Kidney (tissue), 14 donors: ENCODE data around the gene SURF2. TPM values are rescaled to one million over a fixed set of nuclear protein-coding genes. Genes with fewer than 3 reads are reported as not detected.

ENCODE experiments used
- DNase-seq, 5 donors: peaks; one replicate each; pipeline ENCODE4 v3.0.0-alpha.2; 2013 to 2020
- FAIRE-seq: peaks from 2 replicates; lab custom pipeline; 2012; peaks lifted over from hg19 to GRCh38; lab: Jason Lieb, UNC
- H3K27ac ChIP-seq, 2 donors: one replicate each; pipeline ENCODE4 v1.7.0; 2013; ENCODE audit warnings: low read depth in 2 of 2, low read length in 2 of 2, inconsistent platforms in 1 of 2
- H3K27me3 ChIP-seq: one replicate; pipeline ENCODE4 v1.7.1; 2013; ENCODE audit warnings: low read length, inconsistent platforms; ENCODE audit not compliant: control insufficient read depth, insufficient read depth
- H3K36me3 ChIP-seq, 3 donors: one replicate each; pipeline versions ENCODE4 v1.7.0 to v1.7.1; 2013; ENCODE audit warnings: low read length in 3 of 3, control low read depth in 1 of 3, inconsistent platforms in 1 of 3; ENCODE audit not compliant: insufficient read depth in 3 of 3, control insufficient read depth in 2 of 3
- H3K4me1 ChIP-seq, 3 donors: one replicate each; pipeline versions ENCODE4 v1.7.0 to v1.7.1; 2013; ENCODE audit warnings: low read length in 3 of 3, inconsistent platforms in 1 of 3, low read depth in 1 of 3; ENCODE audit not compliant: control insufficient read depth in 2 of 3, insufficient read depth in 2 of 3
- H3K4me3 ChIP-seq, 3 donors: one replicate each; pipeline versions ENCODE4 v1.7.0 to v1.8.1; 2013; ENCODE audit warnings: low read length in 3 of 3, control low read depth in 1 of 3, inconsistent platforms in 1 of 3
- H3K9ac ChIP-seq, 3 donors: one replicate each; pipeline versions ENCODE4 v1.7.0 to v1.7.1; 2013; ENCODE audit warnings: low read length in 3 of 3, control low read depth in 1 of 3, inconsistent platforms in 1 of 3
- H3K9me3 ChIP-seq, 3 donors: one replicate each; pipeline versions ENCODE4 v1.7.0 to v1.7.1; 2013; ENCODE audit warnings: low read length in 3 of 3, control low read depth in 1 of 3, inconsistent platforms in 1 of 3; ENCODE audit not compliant: control insufficient read depth in 2 of 3, insufficient read depth in 1 of 3
- CTCF ChIP-seq: IDR thresholded peaks from 3 replicates; pipeline ENCODE4 v1.5.1; 2012; ENCODE audit warnings: mild to moderate bottlenecking, moderate library complexity, borderline replicate concordance; ENCODE audit not compliant: insufficient read depth; ENCODE audit errors: extremely low read depth
- intact Hi-C: fragments of 100-400 bp; cut with DNase I; formaldehyde crosslinking; loops from one replicate; pipeline ENCODE4 v1.11.1; 2022
- polyA plus RNA-seq: library from polyadenylated mRNA; stranded (reverse); fragments of 350-450 nt; fragmentation: Illumina TruSeq; extraction: RNeasy Lipid Tissue Mini Kit (QIAGEN cat#74804); gene quantifications from one replicate; pipeline ENCODE4 v1.2.3, GENCODE V29; 2014; ENCODE audit warnings: low read depth, low replicate concordance; ENCODE audit not compliant: insufficient read depth
- total RNA-seq: library from RNA; stranded (reverse); fragmentation: NEBNext Ultra II Directional; extraction: Animal tissue kit (Norgen Biotek cat#: 25700); gene quantifications from one replicate; pipeline ENCODE4 v1.2.1, GENCODE V29; 2021
- donor health status: control.
- donor health status: control.
- donor health status: control.
- donor health status: control.
- donor health status: control.
- donor health status: DM: yes; HTN: yes; CAD: no.
- donor health status: Normal renal cell carcinoma (clear cell type).

The SURF2 gene
- total and polyA plus RNA-seq, 2 donors from 2014 or later: 23.5 to 61.2 TPM

- no peaks in the 10 kb centered on the region for H3K27me3 ChIP-seq
- no peaks in the 10 kb centered on the region for H3K9me3 ChIP-seq
- no peak for TF ChIP-seq CTCF
- no peak overlapping the region for H3K27ac ChIP-seq
- no peak overlapping the region for H3K9ac ChIP-seq
- peaks cover 0 to 26% (median 11%) of the 10 kb centered on the region in 3 donors for H3K36me3 ChIP-seq
- intact Hi-C loops: no loop called here
- no peak overlapping the region for H3K4me3 ChIP-seq
- H3K4me1 ChIP-seq: peaks cover 0 to 9% (median 2%) of the 10 kb centered on the region in 3 donors
- FAIRE-seq (no peak), DNase-seq (peak in 1 of 5 donors; percentile 82)
Observed at GRCh38 chr9:133341369-133342068, 14.8 kb upstream of the SURF2 start.

- peak in 1 of 5 donors; percentile 64 for DNase-seq
- TF ChIP-seq CTCF: no peak
- H3K4me3 ChIP-seq: no peak overlapping the region
- peaks cover 0 to 13% (median 5%) of the 10 kb centered on the region in 3 donors for H3K4me1 ChIP-seq
- H3K27me3 ChIP-seq: no peaks in the 10 kb centered on the region
- H3K36me3 ChIP-seq: peaks cover 0 to 26% (median 11%) of the 10 kb centered on the region in 3 donors
- no peak for FAIRE-seq
- intact Hi-C loops: no loop called here
- H3K9ac ChIP-seq: no peak overlapping the region
- H3K9me3 ChIP-seq: no peaks in the 10 kb centered on the region
- H3K27ac ChIP-seq: no peak overlapping the region
Observed at GRCh38 chr9:133342069-133342406, 14.3 kb upstream of the SURF2 start.

GRCh38 chr9:133342570-133342969 is 13.8 kb upstream of the SURF2 start:
- Histone ChIP-seq H3K4me1 (peaks cover 0 to 13% (median 5%) of the 10 kb centered on the region in 3 donors), H3K27ac (no peak overlapping the region), H3K9me3 (no peaks in the 10 kb centered on the region), H3K27me3 (no peaks in the 10 kb centered on the region), H3K9ac (no peak overlapping the region), H3K36me3 (peaks cover 0 to 26% (median 11%) of the 10 kb centered on the region in 3 donors), H3K4me3 (no peak overlapping the region)
- no peak for TF ChIP-seq CTCF
- DNase-seq: peak in 1 of 5 donors; percentile 71
- FAIRE-seq: no peak
- intact Hi-C loops: no loop called here
